Measurements from ENCODE around the gene ZNF431.
"Not testable (repeated sequence)": the region's sequence is repeated elsewhere in the genome, so short reads cannot be mapped to it uniquely, and the experiment has no call there.

Gene ZNF431
- long read RNA-seq, donor 1, full-length matches to known transcripts: 1 of 1 reads
- long read RNA-seq, donor 1, partial matches to known transcripts: 0 of 1 reads
- long read RNA-seq, donor 1, other reads (novel, unspliced or antisense): 0 of 1 reads
- long read RNA-seq, donor 2, full-length matches to known transcripts: 1 of 1 reads
- long read RNA-seq, donor 2, partial matches to known transcripts: 0 of 1 reads
- long read RNA-seq, donor 2, other reads (novel, unspliced or antisense): 0 of 1 reads
- long read RNA-seq, donor 3, full-length matches to known transcripts: 2 of 2 reads
- long read RNA-seq, donor 3, partial matches to known transcripts: 0 of 2 reads
- long read RNA-seq, donor 3, other reads (novel, unspliced or antisense): 0 of 2 reads
- long read RNA-seq, donor 4, full-length matches to known transcripts: 6 of 6 reads
- long read RNA-seq, donor 4, partial matches to known transcripts: 0 of 6 reads
- long read RNA-seq, donor 4, other reads (novel, unspliced or antisense): 0 of 6 reads
- long read RNA-seq, donor 5, full-length matches to known transcripts: 3 of 3 reads
- long read RNA-seq, donor 5, partial matches to known transcripts: 0 of 3 reads
- long read RNA-seq, donor 5, other reads (novel, unspliced or antisense): 0 of 3 reads
- long read RNA-seq, donor 6, partial matches to known transcripts: 0 of 1 reads
- long read RNA-seq, donor 6, other reads (novel, unspliced or antisense): 0 of 1 reads
- long read RNA-seq, donor 7: 0 reads
- long read RNA-seq, donor 8: 0 reads

- DNase-seq: peak; percentile 90
These were observed at the start of gene ZNF431 for GRCh38 chr19:21141787-21142464. TSS of gene ZNF431 (plus strand) at chr19:21142040. CDS start at chr19:21142184, 144 bp downstream.

GRCh38 chr19:21092109-21092508 lies 49.7 kb upstream of the ZNF431 start:
- DNase-seq: no peak

GRCh38 chr19:21094347-21095025 lies 47.4 kb upstream of the ZNF431 start:
- no peak for DNase-seq

GRCh38 chr19:21098291-21098690 lies 43.5 kb upstream of the ZNF431 start:
- DNase-seq: no peak

- DNase-seq: no peak
These were observed 40.2 kb upstream of the ZNF431 start for GRCh38 chr19:21101521-21102242.

- DNase-seq: no peak
These were observed 32.7 kb upstream of the ZNF431 start for GRCh38 chr19:21109116-21109515.

GRCh38 chr19:21110183-21110582 lies 31.7 kb upstream of the ZNF431 start:
- no peak for DNase-seq

GRCh38 chr19:21115430-21115829 lies 26.4 kb upstream of the ZNF431 start:
- DNase-seq: no peak

GRCh38 chr19:21117041-21117907 lies 24.6 kb upstream of the ZNF431 start:
- no peak for DNase-seq

GRCh38 chr19:21126078-21126477 lies 15.8 kb upstream of the ZNF431 start:
- no peak for DNase-seq

GRCh38 chr19:21127001-21127400 lies 14.8 kb upstream of the ZNF431 start:
- no peak for DNase-seq

- no peak for DNase-seq
These were observed 13.9 kb upstream of the ZNF431 start for GRCh38 chr19:21127898-21128297.

- no peak for DNase-seq
These were observed 12.7 kb upstream of the ZNF431 start for GRCh38 chr19:21128901-21129698.

GRCh38 chr19:21130097-21130775 lies 11.6 kb upstream of the ZNF431 start:
- DNase-seq: no peak

- DNase-seq: no peak
These were observed 8.2 kb upstream of the ZNF431 start for GRCh38 chr19:21133633-21134032.

- DNase-seq: no peak
These were observed 6.9 kb upstream of the ZNF431 start for GRCh38 chr19:21134934-21135366.

- no peak for DNase-seq
These were observed 6.4 kb upstream of the ZNF431 start for GRCh38 chr19:21135433-21135832.

GRCh38 chr19:21138130-21138529 lies 3.7 kb upstream of the ZNF431 start:
- no peak for DNase-seq

GRCh38 chr19:21141006-21141405 lies 834 bp upstream of the ZNF431 start:
- not testable (repeated sequence) for DNase-seq

All from right kidney (tissue), 9 donors.